Activated CD4-positive, alpha-beta T cell treated with anti-CD3 and anti-CD28 coated beads, Interleukin-2, amount 50 U/mL, for 1 hour (primary cell): ENCODE data around the gene HAGHL.
"Not testable (repeated sequence)": the region's sequence is repeated elsewhere in the genome, so short reads cannot be mapped to it uniquely, and the experiment has no call there.

Experiments
- DNase-seq: peaks from one replicate; pipeline ENCODE4 v3.0.0-alpha.2; 2020

The HAGHL gene

DNA sequence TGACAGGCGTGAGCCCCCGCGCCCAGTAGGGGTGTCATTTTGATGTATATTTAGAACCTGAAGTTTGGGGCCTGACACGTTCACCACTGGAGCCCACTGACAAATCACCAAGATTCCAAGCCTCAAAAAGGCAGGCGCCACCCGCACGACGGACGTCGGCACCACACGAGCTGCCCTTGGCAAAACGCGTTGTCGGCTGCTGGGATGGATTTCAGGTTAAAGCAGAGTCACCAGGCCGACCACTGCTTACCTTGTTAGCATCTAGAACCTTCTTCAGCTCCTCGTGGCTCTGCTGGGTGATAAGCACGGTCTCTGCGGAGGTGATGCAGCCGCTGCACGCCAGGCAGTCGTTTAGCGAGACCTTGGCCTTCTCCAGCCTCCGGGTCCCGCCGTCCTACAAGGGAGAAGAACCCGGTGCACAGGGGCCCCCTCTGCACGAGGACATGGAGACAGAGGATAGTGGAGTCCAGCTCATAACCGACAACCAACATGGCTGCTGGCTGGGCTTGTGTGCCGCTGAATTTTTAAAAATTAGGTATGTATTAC is 10.1 kb downstream of the HAGHL start:
- no peak for DNase-seq

DNA sequence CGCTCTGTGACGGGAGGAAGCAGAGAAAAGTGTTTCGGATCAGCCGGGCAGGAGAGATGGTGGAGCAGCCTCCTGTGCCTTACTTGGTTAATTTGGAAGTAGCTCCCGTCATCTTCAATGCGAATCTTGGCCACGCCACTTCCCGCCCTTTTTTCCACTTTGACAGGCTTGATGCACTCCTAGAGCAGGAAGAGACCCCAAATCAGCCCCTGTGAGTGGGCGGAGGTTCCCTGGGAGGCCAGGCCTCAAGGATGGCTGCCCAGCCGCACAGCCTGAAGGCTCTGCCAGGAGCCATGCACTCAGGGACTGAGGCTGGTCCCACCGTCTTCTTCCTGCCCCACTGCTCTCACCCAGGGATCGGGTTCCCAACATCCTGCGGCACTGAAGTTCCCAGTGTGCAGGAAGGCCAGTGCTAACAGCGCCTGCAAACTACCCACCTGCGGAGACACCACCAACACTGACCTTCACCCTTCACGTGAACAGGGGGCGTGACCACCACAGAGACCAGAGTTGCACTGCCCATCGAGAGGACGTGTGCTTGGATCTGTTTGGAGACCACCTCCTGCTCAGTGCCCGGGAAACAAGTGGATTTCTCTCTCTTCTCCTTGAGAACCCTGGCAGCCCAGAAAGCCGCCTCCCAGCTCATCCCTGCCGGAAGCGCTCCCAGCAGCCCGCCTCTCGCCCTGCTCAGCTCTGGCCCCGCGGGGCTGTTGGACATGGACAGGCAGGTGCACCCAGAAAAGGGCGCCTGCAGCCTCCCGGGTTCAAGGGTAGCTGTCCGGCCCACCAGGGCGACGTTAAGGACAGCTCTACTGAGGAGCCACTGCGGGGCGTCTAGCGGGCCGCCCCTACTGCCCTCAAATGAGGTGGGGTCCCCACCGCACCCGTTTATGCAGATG is 12.9 kb downstream of the HAGHL start:
- DNase-seq = no peak

DNA sequence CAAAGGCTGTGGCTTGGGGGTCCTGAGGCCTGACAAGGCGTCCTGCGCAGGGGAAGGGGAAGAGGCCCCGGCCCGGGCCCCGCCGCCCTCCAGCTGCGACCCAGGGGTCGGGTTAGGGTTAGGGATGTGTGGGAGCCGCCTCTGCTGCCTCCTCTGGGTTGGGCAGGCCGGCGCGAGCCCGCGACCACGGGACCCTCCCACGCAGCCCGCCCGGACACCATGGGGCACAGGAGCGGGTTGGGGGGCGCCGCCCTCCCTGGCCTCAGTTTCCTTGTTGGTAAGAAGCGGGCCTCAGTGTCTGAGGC is 13.5 kb downstream of the HAGHL start:
- DNase-seq = no peak

DNA sequence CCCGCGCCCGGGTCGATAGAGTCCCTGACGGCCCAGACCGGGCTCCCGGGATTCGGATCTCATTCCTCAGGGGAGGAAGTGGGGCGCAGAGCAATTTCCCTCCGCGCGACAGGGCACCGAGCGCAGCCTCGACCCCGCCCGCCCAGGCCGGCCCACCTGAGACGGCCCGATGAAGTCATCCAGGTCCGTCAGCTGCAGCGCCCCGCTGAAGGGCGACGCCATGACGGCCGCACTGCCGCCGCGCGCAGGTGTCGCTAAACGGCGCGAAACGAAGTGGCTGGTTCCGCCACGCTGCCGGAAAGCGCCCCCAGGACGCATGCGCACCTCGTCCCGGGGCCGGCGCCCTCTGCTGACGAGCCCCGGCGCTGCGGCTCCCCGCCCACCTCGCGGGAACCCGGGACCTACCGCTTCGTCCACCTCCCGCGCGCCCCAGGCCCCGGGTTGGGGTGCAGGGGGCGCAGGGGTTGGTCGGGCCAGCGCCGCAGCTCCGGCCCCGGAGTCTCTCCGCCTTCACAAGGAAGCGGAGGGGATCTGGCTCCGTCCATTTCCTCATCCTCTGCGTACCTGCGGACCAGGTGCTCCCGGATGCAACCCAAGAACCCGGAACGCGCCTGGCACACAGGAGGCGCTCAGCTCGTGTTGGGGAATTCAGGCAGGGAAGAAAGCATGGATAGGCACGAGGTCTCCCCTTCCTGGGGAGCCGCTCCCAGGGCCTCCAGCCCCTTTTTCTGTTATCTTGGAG is 14.0 kb downstream of the HAGHL start, which contains the start of gene CIAO3:
Gene CIAO3, minus strand, starts transcription at position 234 of the 742 bp plus-strand sequence. Its CDS starts 12 bp downstream, at position 222.
- peak; percentile 89 for DNase-seq

DNA sequence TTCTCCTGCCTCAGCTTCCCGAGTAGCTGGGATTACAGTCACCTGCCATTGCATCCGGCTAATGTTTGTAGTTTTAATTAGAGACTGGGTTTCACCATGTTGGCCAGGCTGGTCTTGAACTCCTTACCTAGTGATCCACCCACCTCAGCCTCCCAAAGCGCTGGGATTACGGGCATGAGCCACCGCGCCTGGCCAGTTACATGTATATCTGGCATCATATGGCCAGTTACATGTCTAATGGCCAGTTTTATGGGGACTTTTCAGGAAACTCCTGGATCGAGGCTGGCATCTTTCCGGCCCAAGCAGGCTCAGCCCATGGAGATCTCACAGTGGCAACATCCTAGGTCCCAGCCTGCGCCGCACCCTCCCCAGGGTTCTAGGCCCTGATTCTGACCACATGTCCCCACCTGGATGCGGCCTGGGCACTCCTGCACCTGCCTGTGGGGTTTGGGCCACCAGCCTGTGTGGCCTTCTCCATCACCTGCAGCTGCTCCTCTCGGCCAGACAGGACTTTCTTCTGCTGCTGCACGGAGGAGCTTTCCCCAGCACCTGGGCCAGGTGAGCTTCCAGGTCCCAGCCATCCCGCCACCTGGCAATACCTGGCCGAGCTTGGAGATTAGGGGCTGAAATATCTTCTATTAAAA is 15.2 kb downstream of the HAGHL start:
- no peak for DNase-seq

DNA sequence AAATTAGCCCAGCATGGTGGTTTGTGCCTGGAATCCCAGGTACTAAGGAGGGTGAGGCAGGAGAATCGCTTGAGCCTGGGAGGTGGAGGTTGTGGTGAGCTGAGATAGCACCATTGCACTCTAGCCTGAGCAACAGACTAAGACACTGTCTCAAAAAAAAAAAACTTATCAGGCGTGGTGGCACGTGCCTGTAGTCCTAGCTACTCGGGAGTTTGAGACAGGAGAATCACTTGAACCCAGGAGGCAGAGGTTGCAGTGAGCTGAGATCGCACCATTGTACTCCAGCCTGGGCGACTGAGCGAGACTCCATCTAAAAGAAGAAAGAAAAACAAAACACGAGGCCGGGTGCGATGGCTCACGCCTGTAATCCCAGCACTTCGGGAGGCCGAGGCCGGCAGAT is 16.0 kb downstream of the HAGHL start:
- DNase-seq = not testable (repeated sequence)

DNA sequence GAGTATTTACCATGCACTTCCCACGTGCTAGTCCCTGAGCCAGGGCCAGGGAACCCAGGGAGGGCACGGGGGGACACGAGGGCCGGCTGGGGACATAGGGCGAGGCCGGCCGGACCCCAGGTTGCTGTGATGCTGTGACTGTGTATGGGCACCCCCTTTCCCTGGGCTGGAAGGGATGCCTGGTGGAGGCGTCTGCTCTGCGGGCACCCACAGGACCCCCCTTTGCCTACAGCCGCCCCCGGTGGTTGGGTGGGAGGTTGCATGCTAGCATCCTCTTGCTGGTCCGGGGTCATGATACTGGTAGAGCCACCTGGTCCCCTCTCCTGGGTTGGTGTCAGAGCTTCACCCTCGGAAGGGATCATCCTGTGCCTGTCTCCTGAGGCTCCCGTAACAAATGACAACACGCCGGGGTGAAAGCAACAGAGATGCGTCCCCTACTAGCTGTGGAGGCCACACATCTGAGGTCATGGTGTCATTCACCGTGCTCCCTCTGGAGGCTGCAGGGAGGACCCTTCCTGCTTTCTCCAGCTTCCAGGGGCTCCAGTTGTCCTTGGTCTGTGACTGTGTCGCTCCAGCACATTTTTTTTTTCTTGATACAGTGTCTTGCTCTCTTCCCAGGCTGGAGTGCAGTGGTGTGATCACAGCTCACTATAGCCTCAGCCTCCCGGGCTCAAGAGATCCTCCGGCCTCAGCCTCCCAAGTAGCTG is 17.0 kb downstream of the HAGHL start:
- DNase-seq = no peak

DNA sequence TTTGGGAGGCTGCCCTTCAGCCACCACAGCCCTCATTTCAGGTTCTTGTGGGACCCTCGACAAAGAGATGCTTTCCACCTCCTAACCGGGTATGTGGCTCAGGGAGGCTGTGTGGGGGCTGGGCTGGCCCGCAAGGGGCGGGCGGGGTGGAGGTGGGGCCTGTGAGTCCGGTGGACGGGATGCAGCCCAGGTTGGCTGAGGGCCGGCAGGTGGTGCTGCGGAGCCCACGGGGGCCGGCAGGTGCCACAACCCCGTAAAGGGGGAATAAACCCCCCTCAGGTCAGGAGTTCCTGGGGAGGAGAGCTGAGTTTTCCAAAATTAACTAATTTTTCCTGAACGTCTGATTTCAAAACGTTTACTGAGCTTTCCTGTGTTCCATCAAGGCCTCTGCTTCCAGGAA is 18.8 kb downstream of the HAGHL start:
- no peak for DNase-seq

DNA sequence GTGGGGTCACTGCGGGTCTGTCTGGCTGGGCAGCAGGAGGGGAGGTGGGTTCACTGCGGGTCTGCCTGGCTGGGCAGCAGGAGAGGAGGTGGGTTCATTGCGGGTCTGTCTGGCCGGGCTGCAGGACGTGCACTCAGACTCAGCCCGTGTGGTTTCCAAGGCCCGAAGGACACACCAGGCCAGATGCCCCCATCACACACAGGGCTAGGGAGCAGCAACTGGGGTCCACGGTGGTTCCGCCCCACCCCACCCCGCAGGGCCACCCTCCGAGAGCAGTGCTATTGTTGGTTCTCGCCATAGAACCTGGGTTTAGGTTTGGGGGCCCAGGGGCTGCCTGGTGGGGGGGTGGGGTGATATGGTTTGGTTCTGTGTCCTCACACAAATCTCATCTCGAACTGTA is 19.7 kb downstream of the HAGHL start:
- no peak for DNase-seq

DNA sequence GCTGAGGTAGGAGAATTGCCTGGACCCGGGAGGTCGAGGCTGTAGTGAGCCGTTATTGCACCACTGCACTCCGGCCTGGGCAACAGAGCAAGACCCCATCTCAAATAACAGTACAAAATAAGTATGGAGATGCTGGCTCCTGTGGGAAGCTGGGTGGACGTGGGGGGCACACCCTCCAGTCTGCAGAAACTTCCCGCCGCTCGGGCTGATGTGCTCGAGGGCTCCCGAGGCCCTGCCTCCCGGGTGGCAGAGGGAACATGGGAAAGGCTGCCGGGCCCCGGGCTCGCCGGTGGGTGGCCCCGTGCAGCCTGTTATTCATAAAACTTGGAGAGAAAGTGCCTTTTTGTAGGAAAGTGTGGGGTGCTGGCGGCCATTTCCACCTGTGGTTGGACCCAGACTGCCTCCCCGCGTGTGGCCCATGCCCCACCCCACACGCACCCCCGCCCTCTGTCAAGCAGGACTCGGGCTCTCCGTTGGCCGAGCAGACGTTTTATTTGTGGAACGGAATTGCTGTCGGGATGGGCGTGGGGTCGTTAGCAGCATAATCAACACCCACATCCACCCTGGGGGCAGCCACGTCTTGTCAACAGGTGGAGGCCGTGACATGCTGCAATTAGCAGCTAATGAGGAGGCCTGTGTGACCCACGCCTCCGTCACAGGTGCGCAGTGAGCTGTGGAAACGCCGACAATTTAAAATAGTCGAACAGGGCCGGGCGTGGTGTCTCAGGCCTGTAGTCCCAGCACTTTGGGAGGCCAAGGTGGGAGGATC is 21.3 kb downstream of the HAGHL start:
- no peak for DNase-seq

DNA sequence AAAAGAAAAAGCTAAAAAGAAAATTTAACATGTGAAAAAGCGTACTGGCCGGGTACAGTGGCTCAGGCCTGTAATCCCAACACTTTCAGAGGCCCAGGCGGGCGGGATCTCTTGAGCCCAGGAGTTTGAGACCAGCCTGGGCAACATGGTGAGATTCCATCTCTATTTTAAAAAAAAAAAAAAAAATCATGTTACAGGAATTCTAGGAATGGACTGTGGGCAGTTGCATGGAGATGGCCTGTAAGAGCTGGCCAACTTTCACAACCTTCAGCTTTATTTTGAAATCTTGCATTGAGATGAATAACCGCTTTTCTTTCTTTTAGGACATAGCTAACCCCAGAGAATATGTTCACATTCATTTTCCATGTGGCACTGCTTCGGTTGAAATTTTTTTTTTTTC is 22.1 kb downstream of the HAGHL start:
- no peak for DNase-seq

DNA sequence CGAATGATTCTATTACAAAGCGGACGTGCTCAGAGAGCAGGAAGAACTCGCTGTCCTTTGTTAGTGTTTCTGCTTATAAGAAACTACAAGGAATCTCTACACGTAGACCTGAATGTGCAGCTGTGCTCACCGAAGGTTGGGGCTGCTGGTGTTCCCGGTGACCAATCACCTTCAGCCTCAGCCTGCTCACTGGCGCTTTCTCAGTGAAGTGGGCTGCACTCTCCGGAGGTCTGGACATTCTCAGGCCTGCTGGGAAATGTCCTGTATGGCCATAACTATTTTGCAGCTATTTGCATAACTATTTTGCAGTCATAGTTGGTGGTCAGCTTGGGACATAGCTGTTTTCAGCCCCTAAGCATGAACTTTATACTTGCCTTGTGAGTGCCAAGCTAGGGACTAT is 23.6 kb downstream of the HAGHL start:
- no peak for DNase-seq

DNA sequence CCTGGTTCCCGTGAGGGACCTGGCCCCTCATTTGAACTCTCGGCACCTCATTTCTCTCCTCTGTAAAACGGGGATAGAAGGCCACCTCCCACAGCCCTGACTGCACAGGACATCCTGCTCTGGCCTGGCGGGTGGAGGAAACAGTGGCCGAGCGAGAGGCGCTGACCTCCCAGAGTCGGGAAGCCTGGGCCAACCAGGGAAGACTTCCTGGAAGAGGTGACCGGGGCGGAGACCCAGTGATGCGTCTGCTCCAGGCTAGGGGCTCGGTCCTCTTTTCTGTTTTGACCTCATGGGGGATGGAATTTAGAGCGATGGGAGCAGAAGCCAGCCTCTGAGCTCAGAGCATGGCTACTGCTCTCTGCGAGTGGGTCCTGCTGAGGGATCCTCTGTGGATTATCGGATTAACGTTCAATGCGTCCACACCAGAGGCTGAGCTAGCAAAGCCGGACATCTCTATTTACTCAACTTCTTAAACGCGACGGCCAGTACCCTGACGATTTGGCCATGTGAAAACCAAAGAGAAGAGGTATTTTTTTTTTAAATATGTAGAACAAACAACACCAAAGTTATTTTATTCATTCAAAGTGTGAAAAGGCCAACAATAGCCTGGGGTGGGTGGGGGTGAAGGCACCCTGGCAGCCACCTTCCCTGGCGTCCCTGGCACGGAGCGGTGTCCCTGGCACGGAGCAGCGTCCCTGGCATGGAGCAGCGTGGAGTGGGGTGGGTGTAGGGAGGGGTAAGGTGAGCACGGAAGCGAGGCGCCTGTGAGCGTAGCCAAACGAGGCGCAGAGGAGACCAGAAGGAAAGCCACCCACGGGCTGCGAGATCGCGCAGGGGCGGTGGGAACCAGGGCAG is 24.5 kb downstream of the HAGHL start:
- DNase-seq = no peak

DNA sequence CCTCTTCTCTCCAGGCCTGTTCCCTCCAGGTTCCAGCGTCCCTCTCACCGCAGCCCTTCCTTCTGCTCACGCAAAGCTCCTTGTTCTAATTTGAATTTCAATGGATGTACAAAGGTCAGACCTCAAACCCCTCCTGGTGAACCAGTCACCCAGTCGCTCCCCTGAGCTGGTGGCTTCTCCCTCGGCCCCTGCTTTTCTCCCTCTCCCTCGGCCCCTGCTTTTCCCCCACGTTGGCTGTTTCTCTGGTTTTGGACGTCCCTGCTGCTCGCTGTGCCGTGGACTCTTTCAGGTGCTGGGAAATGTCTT is 25.1 kb downstream of the HAGHL start:
- no peak for DNase-seq

DNA sequence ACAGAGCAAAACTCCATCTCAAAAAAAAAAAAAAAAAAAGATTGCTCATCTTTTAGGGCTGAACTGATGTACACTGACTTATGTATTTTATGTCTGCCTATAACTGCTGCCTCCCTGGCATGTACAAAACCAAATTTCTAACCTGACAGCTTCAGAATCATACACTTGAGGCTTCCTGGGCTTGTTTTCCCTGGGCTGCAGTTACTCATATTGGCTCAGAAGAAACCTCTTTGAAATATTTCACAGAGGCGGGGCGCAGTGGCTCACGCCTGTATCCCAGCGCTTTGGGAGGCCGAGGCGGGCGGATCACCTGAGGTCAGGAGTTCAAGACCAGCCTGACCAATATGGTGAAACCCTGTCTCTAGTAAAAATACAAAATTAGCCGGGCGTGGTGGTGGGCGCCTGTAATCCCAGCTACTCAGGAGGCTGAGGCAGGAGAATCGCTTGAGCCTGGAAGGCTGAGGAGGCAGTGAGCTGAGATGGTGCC is 27.3 kb downstream of the HAGHL start:
- not testable (repeated sequence) for DNase-seq

DNA sequence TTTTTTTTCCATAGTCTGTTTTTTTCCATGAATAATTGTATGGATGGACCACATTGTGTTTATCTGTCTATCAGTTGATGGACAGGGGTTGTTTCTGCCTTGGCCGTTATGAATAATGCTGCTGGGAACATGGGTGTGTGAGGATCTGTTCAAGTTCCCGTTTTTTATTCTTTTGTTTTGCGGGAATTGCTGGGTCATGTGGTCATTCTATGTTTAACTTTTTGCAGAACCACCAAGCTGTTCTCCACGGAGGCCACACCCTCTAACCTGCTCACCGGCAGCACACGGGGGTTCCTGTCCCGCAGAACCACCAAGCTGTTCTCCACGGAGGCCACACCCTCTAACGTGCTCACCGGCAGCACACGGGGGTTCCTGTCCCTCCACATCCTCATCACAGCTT is 27.8 kb downstream of the HAGHL start:
- DNase-seq = no peak

DNA sequence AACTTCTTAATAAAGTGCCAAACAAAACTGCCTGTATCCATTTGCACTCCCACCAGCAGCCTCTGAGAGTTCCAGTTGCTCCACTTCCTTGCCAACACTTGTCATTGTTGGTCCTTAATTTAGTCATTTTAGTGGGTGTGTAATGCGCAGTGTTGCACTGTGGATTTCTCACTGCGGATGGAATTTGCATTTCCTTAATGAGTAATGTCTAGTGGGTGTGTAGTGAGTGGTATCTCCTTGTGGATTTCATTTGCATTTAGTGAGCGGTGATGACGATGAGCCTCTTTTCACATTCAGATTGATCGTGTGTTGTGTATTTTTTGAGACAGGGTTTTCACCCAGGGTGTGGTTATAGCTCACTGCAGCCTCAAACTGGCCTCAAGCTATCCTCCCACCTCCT is 29.5 kb downstream of the HAGHL start:
- DNase-seq = no peak

DNA sequence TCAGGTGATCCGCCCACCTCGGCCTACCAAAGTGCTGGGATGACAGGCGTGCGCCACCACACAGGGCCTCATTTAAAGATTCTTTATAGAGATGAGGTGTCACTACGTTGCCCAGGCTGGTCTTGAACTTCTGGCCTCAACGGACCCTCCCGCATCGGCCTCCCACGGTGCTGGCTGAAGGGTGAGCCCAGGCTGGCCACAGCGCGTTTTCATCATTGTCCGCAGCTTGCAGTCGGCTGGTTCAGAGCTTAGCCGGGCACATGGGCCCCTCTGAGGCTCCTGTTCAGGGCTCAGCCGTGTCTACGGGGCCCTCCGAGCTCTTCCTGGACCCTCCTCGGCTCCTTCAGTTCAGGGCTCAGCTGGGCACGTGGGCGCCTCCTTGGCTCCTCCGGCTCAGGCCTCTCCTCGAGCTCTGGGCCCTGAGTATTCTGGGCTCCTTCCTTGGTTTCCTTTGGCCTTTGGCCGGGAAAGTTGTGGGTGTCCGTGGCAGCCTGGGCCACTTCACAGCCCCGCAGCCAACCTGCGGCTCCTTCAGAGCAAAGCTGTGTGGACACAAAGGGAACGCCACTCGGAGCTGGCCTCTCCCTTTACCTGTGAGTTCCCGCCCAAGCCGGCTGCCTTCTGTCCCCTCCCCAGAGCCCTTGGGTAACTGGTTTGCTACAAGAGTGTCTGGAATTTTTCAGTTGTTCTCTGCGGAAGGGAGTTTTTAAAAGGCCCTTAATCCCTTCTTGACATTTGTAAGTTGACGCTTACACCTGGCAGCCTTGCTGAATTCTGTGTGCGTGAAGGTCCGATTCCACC is 32.4 kb downstream of the HAGHL start:
- DNase-seq = no peak

DNA sequence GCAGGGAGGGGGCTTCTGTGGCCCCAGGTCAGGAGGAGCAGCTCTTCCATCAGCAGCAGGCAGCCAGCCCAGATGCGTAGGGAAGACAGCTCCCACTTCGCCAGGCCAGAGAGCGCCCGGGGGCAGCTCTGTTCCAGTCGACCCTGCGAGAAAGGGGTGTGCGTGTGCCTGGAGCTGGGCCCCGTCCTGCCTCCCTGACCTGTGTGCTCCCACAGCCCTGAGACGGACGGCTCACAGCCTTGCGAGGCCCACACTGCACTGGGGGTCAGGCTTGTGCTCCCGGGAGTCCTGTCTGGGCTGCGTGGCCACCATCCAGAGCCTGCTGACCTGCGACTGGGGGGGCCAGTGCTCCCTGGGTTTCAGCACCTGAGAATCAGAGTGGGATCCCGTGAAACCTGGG is 33.2 kb downstream of the HAGHL start:
- no peak for DNase-seq
